HepG2 (cell line): ENCODE measurements around the gene BCL2. TPM values are rescaled to one million over a fixed set of nuclear protein-coding genes. Genes with fewer than 3 reads are reported as not detected.

Source experiments
- ATAC-seq: fragments of 200-7000 bp; cut with Tn5 transposase; 3 replicates; pipeline ENCODE4 v1.9.1; 2020; ENCODE audit warnings: mild to moderate bottlenecking, moderate library complexity
- BruUV-seq: library from RNA; stranded (reverse); fragments of 400-500 nt; replicated peaks from 2 replicates; lab custom pipeline; 2021; lab: Mats Ljungman, UMichigan
- CTCF ChIA-PET: fragments of 300-600 bp; formaldehyde crosslinking; extraction: SDS; loops from one replicate; lab custom pipeline; 2021; ENCODE audit warnings: low total read pairs, inconsistent platforms, low intra/inter-chr PET ratio; lab: Yijun Ruan, JAX
- POLR2A ChIA-PET: fragments of 350-600 bp; sonication (Branson Sonifier 250); formaldehyde crosslinking; loops from one replicate; lab custom pipeline; 2020; ENCODE audit warnings: antibody characterized with exemption, inconsistent platforms; lab: Yijun Ruan, JAX
- DNase-seq: peaks from one replicate; pipeline ENCODE4 v3.0.0-alpha.2; 2015; ENCODE audit warnings: low spot score
- FAIRE-seq: peaks from 3 replicates; lab custom pipeline; 2011; peaks lifted over from hg19 to GRCh38; lab: Jason Lieb, UNC
- H2AFZ ChIP-seq: one replicate; pipeline ENCODE4 v1.6.1; 2011; ENCODE audit warnings: low read length, inconsistent platforms
- H3K27ac ChIP-seq: fragments of 300-600 bp; 3 replicates; pipeline ENCODE4 v1.8.0; 2011; ENCODE audit warnings: mixed run types, mild to moderate bottlenecking, mixed read lengths, low read length, inconsistent platforms; ENCODE audit not compliant: insufficient read depth; ENCODE audit errors: extremely low read length
- H3K27me3 ChIP-seq, 2 experiments: fragments of 200-600 bp in 1 of 2; 2 replicates in 1 of 2; 3 replicates in 1 of 2; pipeline versions ENCODE4 v1.6.0 to v1.8.0; 2011; ENCODE audit warnings: low read length in 2 of 2, mild to moderate bottlenecking in 2 of 2, moderate library complexity in 2 of 2, inconsistent platforms in 1 of 2; ENCODE audit not compliant: insufficient read depth in 2 of 2, control insufficient read depth in 1 of 2
- H3K36me3 ChIP-seq, 2 experiments: fragments of 200-600 bp in 1 of 2; replicated peaks in 1 of 2; 2 replicates in 1 of 2; 3 replicates in 1 of 2; pipeline versions ENCODE4 v1.5.1 to v1.8.0; 2011; ENCODE audit warnings: low read length in 2 of 2, inconsistent platforms in 1 of 2; ENCODE audit not compliant: insufficient read depth in 2 of 2, control insufficient read depth in 1 of 2
- H3K4me1 ChIP-seq: 2 replicates; pipeline ENCODE4 v1.5.1; 2012; ENCODE audit warnings: low read length, inconsistent platforms; ENCODE audit not compliant: insufficient read depth
- H3K4me2 ChIP-seq: 2 replicates; pipeline ENCODE4 v1.6.0; 2011; ENCODE audit warnings: low read depth, low read length, inconsistent platforms
- H3K4me3 ChIP-seq, 3 experiments: fragments of 200-600 bp in 1 of 3; sonication (generic), shearing (Covaris generic) in 1 of 3; replicated peaks in 1 of 3; 2 replicates each; pipeline ENCODE4 v1.5.1; 2011 to 2016; ENCODE audit warnings: low read length in 3 of 3, inconsistent platforms in 2 of 3, low read depth in 2 of 3, mild to moderate bottlenecking in 2 of 3, control low read depth in 1 of 3, mixed read lengths in 1 of 3; ENCODE audit not compliant: insufficient read depth in 1 of 3
- H3K79me2 ChIP-seq: one replicate; pipeline ENCODE4 v1.6.1; 2011; ENCODE audit warnings: low read length, inconsistent platforms; ENCODE audit not compliant: insufficient read depth
- H3K9ac ChIP-seq: 2 replicates; pipeline ENCODE4 v1.6.0; 2011; ENCODE audit warnings: mild to moderate bottlenecking, low read depth, low read length, inconsistent platforms; ENCODE audit not compliant: insufficient read depth
- H3K9me3 ChIP-seq: 2 replicates; pipeline ENCODE4 v1.5.1; 2012; ENCODE audit warnings: mild to moderate bottlenecking, low read length
- H4K20me1 ChIP-seq: 2 replicates; pipeline ENCODE4 v1.6.0; 2011; ENCODE audit warnings: inconsistent platforms, mild to moderate bottlenecking, low read length, moderate library complexity; ENCODE audit not compliant: insufficient read depth
- ATF7-NPFF ChIP-seq: sonication (generic); formaldehyde crosslinking; IDR thresholded peaks from 2 replicates; pipeline ENCODE4 v1.8.1; 2023; ENCODE audit warnings: mild to moderate bottlenecking, low read depth, missing genetic modification reagents, moderate library complexity
- ISL2 ChIP-seq: sonication (generic); formaldehyde crosslinking; IDR thresholded peaks from 2 replicates; pipeline ENCODE4 v1.5.0; 2020; ENCODE audit warnings: missing genetic modification reagents
- MED8 ChIP-seq: sonication (generic); formaldehyde crosslinking; IDR thresholded peaks from 2 replicates; pipeline ENCODE4 v1.8.1; 2023; ENCODE audit warnings: mild to moderate bottlenecking, missing genetic modification reagents; ENCODE audit not compliant: insufficient replicate concordance
- ZFP36L2 ChIP-seq: sonication (generic); formaldehyde crosslinking; IDR thresholded peaks from 2 replicates; pipeline ENCODE4 v1.4.0; 2020; ENCODE audit warnings: missing genetic modification reagents
- ZNF256 ChIP-seq: sonication (generic); formaldehyde crosslinking; conservative IDR thresholded peaks from 2 replicates; pipeline ENCODE4 v1.4.0; 2020; ENCODE audit warnings: missing genetic modification reagents
- ZSCAN20 ChIP-seq: sonication (generic); formaldehyde crosslinking; IDR thresholded peaks from 2 replicates; pipeline ENCODE4 v1.4.0; 2020; ENCODE audit warnings: missing genetic modification reagents, mild to moderate bottlenecking, borderline replicate concordance
- WGBS: methylation state at CpG from one replicate; pipeline ENCODE4 v1.1.6; 2017; ENCODE audit warnings: low lambda C conversion rate; 5-methylcytosine and 5-hydroxymethylcytosine counted together
- in situ Hi-C: cut with HindIII; loops from 2 replicates; pipeline ENCODE4 v1.10.0; 2017; ENCODE audit warnings: low pct_unique_long_range_greater_than_20kb; ENCODE audit not compliant: extremely low pct_ligation_motif_present
- intact Hi-C: fragments of 100-400 bp; cut with micrococcal nuclease; formaldehyde crosslinking; loops from one replicate; pipeline ENCODE4 v1.10.0; 2022; ENCODE audit not compliant: unreplicated experiment
- polyA plus RNA-seq, 8 experiments: library from polyadenylated mRNA; depleted of rRNA in 3 of 8; stranded (reverse) in 7 of 8; unstranded in 1 of 8; fragments of >200 nt; fragmentation: Illumina TruSeq in 4 of 8; extraction: Trizol in 4 of 8; gene quantifications; 2 replicates each; pipeline versions ENCODE4 v1.2.1 to v1.2.3, GENCODE V29; 2011 to 2016; ENCODE audit warnings: low read depth in 4 of 8, missing spikeins in 1 of 8, mixed read lengths in 1 of 8; ENCODE audit not compliant: insufficient read depth in 1 of 8
- total RNA-seq, 5 experiments: library from RNA; depleted of rRNA; stranded (reverse); fragments of >200 nt; fragmentation: Illumina TruSeq; extraction: Trizol; gene quantifications; 2 replicates each; pipeline ENCODE4 v1.2.3, GENCODE V29; 2016; ENCODE audit warnings: low read depth in 1 of 5
- TF ChIP-seq, protein P1 (sequence below): sonication (generic); formaldehyde crosslinking; IDR thresholded peaks from 2 replicates; pipeline ENCODE4 v1.8.0; 2022; ENCODE audit warnings: mild to moderate bottlenecking, missing genetic modification reagents; ENCODE audit not compliant: insufficient replicate concordance

Gene BCL2
- total and polyA plus RNA-seq, 2 of the 13 experiments (the other 11 are each of a cell fraction or from before 2014, with no cell fraction given) = 0.07 to 0.53 TPM

DNA sequence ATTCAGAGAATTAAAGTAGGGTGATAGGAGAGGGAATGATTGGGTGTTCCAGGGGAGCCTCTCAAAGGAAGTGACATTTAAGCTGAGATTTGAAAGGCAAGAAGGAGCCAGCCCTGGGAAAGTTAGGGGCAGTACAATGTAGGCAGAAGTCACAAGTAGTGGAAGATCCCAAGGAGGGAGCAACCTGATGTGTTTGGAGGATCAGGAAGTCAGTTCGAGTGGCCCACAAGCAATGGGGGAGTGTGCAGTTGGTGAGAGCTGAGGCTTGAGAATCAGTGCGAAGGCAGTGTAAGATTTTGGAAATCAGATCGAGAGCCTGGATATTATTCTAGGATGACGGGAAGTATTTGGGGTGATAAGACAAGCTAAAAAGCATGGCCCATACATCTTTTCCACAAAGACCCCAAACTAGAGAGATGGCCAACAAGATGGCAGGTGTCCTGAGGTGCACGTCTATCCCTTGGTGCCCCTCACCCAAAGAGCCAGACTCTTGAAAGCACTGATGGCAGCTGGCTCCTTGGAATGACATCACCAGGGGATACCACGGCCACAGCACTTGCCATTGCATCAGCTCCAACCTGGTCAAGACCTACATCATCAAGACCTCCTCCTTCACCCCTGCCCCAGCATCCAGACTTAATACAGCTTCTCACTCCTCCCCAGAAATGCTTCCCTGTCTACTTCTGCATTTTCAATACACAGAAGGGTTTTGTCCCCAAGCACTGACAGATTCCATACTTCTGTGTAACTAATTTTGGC lies 127.3 kb downstream of the BCL2 start:
- intact Hi-C loops = no loop called here
- DNase-seq (no peak), FAIRE-seq (no peak), ATAC-seq (no peak)
- CTCF ChIA-PET = no interaction called here
- POLR2A ChIA-PET = no interaction called here
- Histone ChIP-seq H3K4me3 (no peak overlapping the region), H3K27me3 (no peaks in the 10 kb centered on the region; a peak in 1 of 5 replicates), H4K20me1 (no peaks in the 10 kb centered on the region), H3K9me3 (no peaks in the 10 kb centered on the region), H3K9ac (no peak overlapping the region), H2AFZ (no peak overlapping the region), H3K4me1 (no peaks in the 10 kb centered on the region), H3K79me2 (no peaks in the 10 kb centered on the region), H3K4me2 (no peak overlapping the region), H3K27ac (no peak overlapping the region), H3K36me3 (no peaks in the 10 kb centered on the region)
- WGBS = 39% methylated on average over 6 of the region's 6 CpGs
- in situ Hi-C loops = no loop called here
- no TSS peak for BruUV-seq
- TF ChIP-seq, protein P1, sequence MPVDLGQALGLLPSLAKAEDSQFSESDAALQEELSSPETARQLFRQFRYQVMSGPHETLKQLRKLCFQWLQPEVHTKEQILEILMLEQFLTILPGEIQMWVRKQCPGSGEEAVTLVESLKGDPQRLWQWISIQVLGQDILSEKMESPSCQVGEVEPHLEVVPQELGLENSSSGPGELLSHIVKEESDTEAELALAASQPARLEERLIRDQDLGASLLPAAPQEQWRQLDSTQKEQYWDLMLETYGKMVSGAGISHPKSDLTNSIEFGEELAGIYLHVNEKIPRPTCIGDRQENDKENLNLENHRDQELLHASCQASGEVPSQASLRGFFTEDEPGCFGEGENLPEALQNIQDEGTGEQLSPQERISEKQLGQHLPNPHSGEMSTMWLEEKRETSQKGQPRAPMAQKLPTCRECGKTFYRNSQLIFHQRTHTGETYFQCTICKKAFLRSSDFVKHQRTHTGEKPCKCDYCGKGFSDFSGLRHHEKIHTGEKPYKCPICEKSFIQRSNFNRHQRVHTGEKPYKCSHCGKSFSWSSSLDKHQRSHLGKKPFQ = no peak
- TF ChIP-seq ZSCAN20 (CRISPR knock-in tag) (no peak), ZFP36L2 (CRISPR knock-in tag) (no peak), ZNF256 (no peak), ATF7-NPFF (CRISPR knock-in tag) (no peak), ISL2 (CRISPR knock-in tag) (no peak), MED8 (CRISPR knock-in tag) (no peak)
